SK-N-SH (cell line): ENCODE measurements around the gene GTF2A1L. TPM values are rescaled to one million over a fixed set of nuclear protein-coding genes. Genes with fewer than 3 reads are reported as not detected.

Source experiments
- CTCF ChIA-PET: fragments of 300-600, 350-600 bp; formaldehyde crosslinking; extraction: SDS; loops from one replicate; lab custom pipeline; 2021; lab: Yijun Ruan, JAX
- POLR2A ChIA-PET: fragments of 350-600 bp; sonication (Branson Sonifier 250); formaldehyde crosslinking; extraction: SDS; loops from one replicate; lab custom pipeline; 2020; ENCODE audit warnings: antibody characterized with exemption, inconsistent platforms; lab: Yijun Ruan, JAX
- DNase-seq: peaks from one replicate; pipeline ENCODE4 v3.0.0; 2012
- H2AFZ ChIP-seq: fragments of 200-600 bp; sonication (generic); 2 replicates; pipeline ENCODE4 v1.8.1; 2016; ENCODE audit warnings: antibody characterized with exemption, mild to moderate bottlenecking, low read depth
- H3F3A ChIP-seq: fragments of 200-600 bp; sonication (generic); replicated peaks from 2 replicates; pipeline ENCODE3; 2016; ENCODE audit warnings: antibody characterized with exemption, mild to moderate bottlenecking; ENCODE audit not compliant: insufficient read depth
- H3K27ac ChIP-seq, 2 experiments: fragments of 200-500 bp in 1 of 2; fragments of 200-600 bp in 1 of 2; sonication (Bioruptor generic) in 1 of 2; sonication (generic), shearing (Covaris generic) in 1 of 2; 2 replicates each; pipeline versions ENCODE4 v1.5.1 to v1.6.1; 2014 to 2016; ENCODE audit warnings: low read depth in 2 of 2, inconsistent platforms in 1 of 2, low read length in 1 of 2, mild to moderate bottlenecking in 1 of 2, mixed read lengths in 1 of 2
- H3K27me3 ChIP-seq: fragments of 200-600 bp; sonication (generic), shearing (Covaris generic); 2 replicates; pipeline ENCODE4 v1.6.1; 2016; ENCODE audit warnings: mixed run types; ENCODE audit not compliant: insufficient read depth
- H3K36me3 ChIP-seq, 2 experiments: fragments of 200-500 bp in 1 of 2; fragments of 200-600 bp in 1 of 2; sonication (Bioruptor generic) in 1 of 2; sonication (generic) in 1 of 2; replicated peaks in 1 of 2; 2 replicates each; pipeline versions ENCODE3 to v1.5.1; 2014 to 2016; ENCODE audit warnings: low read length in 1 of 2, mild to moderate bottlenecking in 1 of 2; ENCODE audit not compliant: insufficient read depth in 2 of 2, control insufficient read depth in 1 of 2
- H3K4me1 ChIP-seq, 2 experiments: fragments of 200-500 bp in 1 of 2; fragments of 200-600 bp in 1 of 2; sonication (Bioruptor generic) in 1 of 2; sonication (generic), shearing (Covaris generic) in 1 of 2; 2 replicates each; pipeline versions ENCODE4 v1.5.1 to v1.6.1; 2014 to 2016; ENCODE audit warnings: low read depth in 1 of 2, low read length in 1 of 2, mixed run types in 1 of 2; ENCODE audit not compliant: insufficient read depth in 2 of 2, control insufficient read depth in 1 of 2
- H3K4me2 ChIP-seq: fragments of 200-600 bp; sonication (generic), shearing (Covaris generic); 2 replicates; pipeline ENCODE4 v1.6.1; 2017; ENCODE audit warnings: mixed run types
- H3K4me3 ChIP-seq, 2 experiments: fragments of 200-500 bp in 1 of 2; fragments of 200-600 bp in 1 of 2; sonication (Bioruptor generic) in 1 of 2; sonication (generic), shearing (Covaris generic) in 1 of 2; 2 replicates each; pipeline versions ENCODE4 v1.5.1 to v1.8.1; 2014 to 2016; ENCODE audit warnings: low read depth in 2 of 2, inconsistent platforms in 1 of 2, low read length in 1 of 2, mild to moderate bottlenecking in 1 of 2, mixed read lengths in 1 of 2, moderate library complexity in 1 of 2
- H3K79me2 ChIP-seq: fragments of 200-600 bp; sonication (generic); 2 replicates; pipeline ENCODE4 v1.8.1; 2017; ENCODE audit warnings: mild to moderate bottlenecking; ENCODE audit not compliant: insufficient read depth
- H3K9ac ChIP-seq: fragments of 200-600 bp; sonication (generic); 2 replicates; pipeline ENCODE4 v1.6.1; 2017; ENCODE audit warnings: mixed run types
- H3K9me2 ChIP-seq: fragments of 200-600 bp; sonication (generic); 2 replicates; pipeline ENCODE4 v1.6.1; 2017; ENCODE audit warnings: mixed run types
- H3K9me3 ChIP-seq: fragments of 200-600 bp; sonication (generic); 2 replicates; pipeline ENCODE4 v1.6.1; 2017; ENCODE audit warnings: mixed run types, mild to moderate bottlenecking, moderate library complexity
- H4K20me1 ChIP-seq: fragments of 200-600 bp; sonication (generic); 2 replicates; pipeline ENCODE4 v1.6.1; 2017; ENCODE audit warnings: mild to moderate bottlenecking, mixed run types; ENCODE audit not compliant: insufficient read depth
- CTCF ChIP-seq: fragments of 200-600 bp; sonication (generic); IDR thresholded peaks from 2 replicates; pipeline ENCODE4 v1.6.1; 2017; ENCODE audit warnings: antibody characterized with exemption, mild to moderate bottlenecking, moderate library complexity
- FOSL2 ChIP-seq: IDR thresholded peaks from 2 replicates; pipeline ENCODE4 v1.4.0; 2012; ENCODE audit warnings: low read depth, mild to moderate bottlenecking, moderate library complexity, borderline replicate concordance
- FOXJ3 ChIP-seq: sonication (generic); formaldehyde crosslinking; IDR thresholded peaks from 2 replicates; pipeline ENCODE4 v1.5.1; 2020; ENCODE audit warnings: mild to moderate bottlenecking, missing genetic modification reagents
- FOXM1 ChIP-seq: IDR thresholded peaks from 2 replicates; pipeline ENCODE4 v1.4.0; 2012; ENCODE audit warnings: low read depth, mild to moderate bottlenecking
- GABPA ChIP-seq: IDR thresholded peaks from 2 replicates; pipeline ENCODE4 v1.4.0; 2012; ENCODE audit warnings: low read depth, mild to moderate bottlenecking
- MAX ChIP-seq: IDR thresholded peaks from 2 replicates; pipeline ENCODE4 v1.4.0; 2012; ENCODE audit warnings: low read depth
- MEF2A ChIP-seq: IDR thresholded peaks from 2 replicates; pipeline ENCODE4 v1.4.0; 2012; ENCODE audit warnings: low read depth, borderline replicate concordance
- NFIC ChIP-seq: IDR thresholded peaks from 2 replicates; pipeline ENCODE4 v1.4.0; 2012; ENCODE audit warnings: borderline replicate concordance
- PBX3 ChIP-seq: IDR thresholded peaks from 2 replicates; pipeline ENCODE4; 2012
- POLR2AphosphoS5 ChIP-seq: IDR thresholded peaks from 2 replicates; pipeline ENCODE4 v1.6.1; 2012; ENCODE audit warnings: low read depth, low read length
- RAD21 ChIP-seq: IDR thresholded peaks from 2 replicates; pipeline ENCODE4 v1.6.1; 2012; ENCODE audit warnings: mild to moderate bottlenecking, low read length
- REST ChIP-seq: IDR thresholded peaks from 2 replicates; pipeline ENCODE4 v1.6.1; 2012; ENCODE audit warnings: mild to moderate bottlenecking, low read depth, low read length, moderate library complexity
- SMC3 ChIP-seq: IDR thresholded peaks from 2 replicates; pipeline ENCODE4 v1.6.1; 2012; ENCODE audit warnings: low read depth, low read length, improper control_type of control experiment
- TAF1 ChIP-seq: IDR thresholded peaks from 2 replicates; pipeline ENCODE4 v1.6.1; 2012; ENCODE audit warnings: low read depth, mild to moderate bottlenecking, low read length, moderate library complexity, borderline replicate concordance
- TEAD4 ChIP-seq: IDR thresholded peaks from 2 replicates; pipeline ENCODE4 v1.4.0; 2012; ENCODE audit warnings: mild to moderate bottlenecking, borderline replicate concordance; ENCODE audit not compliant: insufficient read depth
- ZBTB33 ChIP-seq: IDR thresholded peaks from 2 replicates; pipeline ENCODE4 v1.4.0; 2012; ENCODE audit warnings: low read depth, borderline replicate concordance
- WGBS: methylation state at CpG from one replicate; pipeline ENCODE4 v1.1.6; 2017; ENCODE audit warnings: low lambda C conversion rate; 5-methylcytosine and 5-hydroxymethylcytosine counted together
- polyA plus RNA-seq, 3 experiments: library from polyadenylated mRNA; depleted of rRNA; stranded (reverse); fragments of >200 nt; gene quantifications; 2 replicates each; pipeline ENCODE4 v1.2.3, GENCODE V29; 2012

Gene GTF2A1L
- polyA plus RNA-seq, 1 of the 3 experiments (the other 2 are of a cell fraction): 0.36 TPM

GRCh38 chr2:48713647-48714046 lies 96.0 kb downstream of the GTF2A1L start:
- 45% methylated on average over 1 of the region's 1 CpG for WGBS

GRCh38 chr2:48714245-48714644 lies 96.6 kb downstream of the GTF2A1L start:
- no peaks in the 10 kb centered on the region for H3K9me3 ChIP-seq
- H3K79me2 ChIP-seq: no peaks in the 10 kb centered on the region
- no peak overlapping the region for H3K4me2 ChIP-seq
- H3K4me3 ChIP-seq: no peak overlapping the region
- WGBS: 45% methylated on average over 2 of the region's 2 CpGs
- no peaks in the 10 kb centered on the region for H3F3A ChIP-seq
- H3K36me3 ChIP-seq: no peaks in the 10 kb centered on the region
- DNase-seq: no peak
- no peak overlapping the region for H2AFZ ChIP-seq
- no peaks in the 10 kb centered on the region for H3K9me2 ChIP-seq
- no peaks in the 10 kb centered on the region for H3K4me1 ChIP-seq
- ChIA-PET POLR2A (no interaction called here), CTCF (no interaction called here)
- no peak overlapping the region for H3K9ac ChIP-seq
- H3K27ac ChIP-seq: no peak overlapping the region
- H4K20me1 ChIP-seq: no peaks in the 10 kb centered on the region
- H3K27me3 ChIP-seq: no peaks in the 10 kb centered on the region
- TF ChIP-seq ZBTB33 (no peak), TEAD4 (no peak), PBX3 (no peak), GABPA (no peak), REST (no peak), RAD21 (no peak), CTCF (no peak), TAF1 (no peak)

More at GRCh38 chr2:48713647-48714046, 96.0 kb downstream of the GTF2A1L start:
- no peak for TF ChIP-seq POLR2AphosphoS5
- no peak for TF ChIP-seq FOXM1
- no peak for TF ChIP-seq MAX
- no peak for TF ChIP-seq SMC3
- no peak for TF ChIP-seq NFIC
- no peak for TF ChIP-seq FOXJ3 (CRISPR knock-in tag)
- TF ChIP-seq MEF2A: no peak
- TF ChIP-seq FOSL2: no peak
- TF ChIP-seq CTCF: no peak
- no peak for DNase-seq
- no peak overlapping the region for H3K27ac ChIP-seq
- H3K27me3 ChIP-seq: no peaks in the 10 kb centered on the region
- H3K9me3 ChIP-seq: no peaks in the 10 kb centered on the region
- no peak overlapping the region for H3K9ac ChIP-seq
- no peaks in the 10 kb centered on the region for H3K4me1 ChIP-seq
- no peak overlapping the region for H3K4me3 ChIP-seq
- H3K36me3 ChIP-seq: no peaks in the 10 kb centered on the region
- H2AFZ ChIP-seq: no peak overlapping the region
- H3F3A ChIP-seq: no peaks in the 10 kb centered on the region
- CTCF ChIA-PET: no interaction called here
- H3K79me2 ChIP-seq: no peaks in the 10 kb centered on the region
- POLR2A ChIA-PET: no interaction called here
- H3K4me2 ChIP-seq: no peak overlapping the region
- no peaks in the 10 kb centered on the region for H3K9me2 ChIP-seq
- no peaks in the 10 kb centered on the region for H4K20me1 ChIP-seq
